ENCODE results near the gene SH3D21. TPM values are rescaled to one million over a fixed set of nuclear protein-coding genes. Genes with fewer than 3 reads are reported as not detected.

Gene SH3D21
- total RNA-seq, 1 donor from 2014 or later = 8.5 TPM

DNA sequence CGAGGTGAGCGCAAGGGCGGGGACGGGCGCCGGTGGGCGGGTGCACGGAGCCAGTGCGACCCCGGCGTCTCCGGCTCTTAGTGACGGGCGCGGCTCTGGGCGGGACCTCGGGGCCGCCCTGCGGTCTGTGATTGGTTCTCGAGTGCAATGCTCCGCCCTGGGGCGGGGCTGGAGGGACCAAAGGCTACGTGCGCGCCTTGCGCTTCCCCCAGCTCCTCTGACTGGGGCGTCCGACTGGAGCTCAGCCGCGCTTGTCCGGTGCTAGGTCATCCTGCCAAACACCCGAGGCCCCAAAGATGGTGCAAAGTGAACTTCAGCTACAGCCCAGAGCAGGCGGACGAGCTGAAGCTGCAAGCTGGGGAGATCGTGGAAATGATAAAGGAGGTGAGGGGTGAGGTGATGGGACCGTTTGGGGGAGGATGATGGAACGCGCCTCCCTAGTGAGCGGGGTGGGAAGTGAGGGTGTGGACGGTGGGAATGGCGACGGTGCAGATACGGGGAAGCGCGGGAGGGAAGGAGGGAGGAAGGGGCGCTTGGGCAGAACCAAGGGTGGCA is 811 bp downstream of the SH3D21 start:
- H3K27ac ChIP-seq = peak overlapping the region; percentile 92
- intact Hi-C loops (cut with DNase I) = no loop called here
- no peaks in the 10 kb centered on the region for H3K27me3 ChIP-seq (ENCODE audit: low read depth)
- H3K36me3 ChIP-seq = peaks cover 26% of the 10 kb centered on the region
- TF ChIP-seq, protein P1, sequence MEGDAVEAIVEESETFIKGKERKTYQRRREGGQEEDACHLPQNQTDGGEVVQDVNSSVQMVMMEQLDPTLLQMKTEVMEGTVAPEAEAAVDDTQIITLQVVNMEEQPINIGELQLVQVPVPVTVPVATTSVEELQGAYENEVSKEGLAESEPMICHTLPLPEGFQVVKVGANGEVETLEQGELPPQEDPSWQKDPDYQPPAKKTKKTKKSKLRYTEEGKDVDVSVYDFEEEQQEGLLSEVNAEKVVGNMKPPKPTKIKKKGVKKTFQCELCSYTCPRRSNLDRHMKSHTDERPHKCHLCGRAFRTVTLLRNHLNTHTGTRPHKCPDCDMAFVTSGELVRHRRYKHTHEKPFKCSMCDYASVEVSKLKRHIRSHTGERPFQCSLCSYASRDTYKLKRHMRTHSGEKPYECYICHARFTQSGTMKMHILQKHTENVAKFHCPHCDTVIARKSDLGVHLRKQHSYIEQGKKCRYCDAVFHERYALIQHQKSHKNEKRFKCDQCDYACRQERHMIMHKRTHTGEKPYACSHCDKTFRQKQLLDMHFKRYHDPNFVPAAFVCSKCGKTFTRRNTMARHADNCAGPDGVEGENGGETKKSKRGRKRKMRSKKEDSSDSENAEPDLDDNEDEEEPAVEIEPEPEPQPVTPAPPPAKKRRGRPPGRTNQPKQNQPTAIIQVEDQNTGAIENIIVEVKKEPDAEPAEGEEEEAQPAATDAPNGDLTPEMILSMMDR (IDR thresholded peaks at IDR 0.05) = no peak
- peak; percentile 93 for DNase-seq
- peak overlapping the region; percentile 96 for H3K4me3 ChIP-seq
- no peaks in the 10 kb centered on the region for H3K9me3 ChIP-seq
- peak; percentile 98 for ATAC-seq
- H3K4me1 ChIP-seq = peaks cover 22% of the 10 kb centered on the region

DNA sequence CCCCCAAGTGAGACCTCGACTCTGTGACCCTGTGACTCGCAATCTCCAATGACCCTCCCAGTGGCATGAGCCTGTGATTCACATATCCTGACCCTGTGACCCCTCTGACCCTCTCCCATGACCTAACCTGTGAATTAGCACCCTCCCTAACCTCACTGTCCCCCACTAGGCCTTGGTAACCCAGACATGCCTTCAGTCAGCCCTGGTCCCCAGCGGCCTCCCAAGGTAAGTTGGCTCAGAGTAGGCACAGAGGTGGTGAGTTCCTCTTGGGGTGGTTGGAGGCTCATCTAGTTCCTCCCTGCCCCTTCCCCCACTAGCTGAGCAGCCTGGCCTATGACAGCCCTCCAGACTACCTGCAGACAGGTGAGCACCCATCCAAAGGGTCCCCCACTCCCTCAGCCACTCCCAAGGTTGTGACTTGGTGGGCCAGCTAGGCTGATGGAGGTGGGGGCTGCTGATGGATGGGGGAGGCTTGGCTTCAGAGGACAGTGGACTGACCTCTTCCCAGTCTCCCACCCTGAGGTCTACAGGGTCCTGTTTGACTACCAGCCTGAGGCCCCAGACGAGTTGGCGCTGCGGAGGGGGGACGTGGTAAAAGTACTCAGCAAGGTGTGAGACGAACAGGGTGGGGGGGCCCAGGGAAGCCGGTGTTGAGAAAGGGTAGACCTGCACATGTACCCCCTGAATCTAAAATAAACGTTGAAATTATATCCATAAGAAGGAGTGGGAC is 1.6 kb downstream of the SH3D21 start:
- ATAC-seq = no peak
- Histone ChIP-seq H3K9me3 (no peaks in the 10 kb centered on the region), H3K4me3 (peak overlapping the region; percentile 96), H3K36me3 (peaks cover 18% of the 10 kb centered on the region), H3K27ac (no peak overlapping the region), H3K27me3 (ENCODE audit: low read depth) (no peaks in the 10 kb centered on the region), H3K4me1 (peaks cover 22% of the 10 kb centered on the region)
- no peak for DNase-seq
- TF ChIP-seq, protein P1 (IDR thresholded peaks at IDR 0.05) = no peak
- intact Hi-C loops (cut with DNase I) = no loop called here

DNA sequence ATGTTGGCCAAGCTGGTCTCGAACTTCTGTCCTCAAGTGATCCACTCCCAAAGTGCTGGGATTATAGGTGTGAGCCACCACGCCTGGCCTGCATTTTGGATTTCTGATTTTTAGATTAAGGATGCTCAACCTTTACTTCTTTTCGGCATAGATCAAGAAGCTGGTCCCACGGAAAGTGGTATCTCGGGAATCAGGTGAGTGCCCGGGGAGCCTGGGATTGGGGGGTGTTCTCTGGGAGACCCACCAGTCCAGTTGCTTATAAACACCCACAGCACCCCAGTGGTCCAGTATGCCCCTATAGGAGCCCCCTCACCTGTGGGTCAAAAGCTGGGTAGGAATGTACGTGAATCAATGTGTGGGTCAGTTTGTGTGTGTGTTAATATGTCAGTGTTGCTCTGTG is 3.2 kb downstream of the SH3D21 start:
- H3K36me3 ChIP-seq = peaks cover 2% of the 10 kb centered on the region
- H3K4me3 ChIP-seq = no peak overlapping the region
- no peaks in the 10 kb centered on the region for H3K9me3 ChIP-seq
- DNase-seq = no peak
- no peak for ATAC-seq
- no peak overlapping the region for H3K27ac ChIP-seq
- H3K27me3 ChIP-seq (ENCODE audit: low read depth) = no peaks in the 10 kb centered on the region
- intact Hi-C loops (cut with DNase I) = no loop called here
- TF ChIP-seq, protein P1 (IDR thresholded peaks at IDR 0.05) = no peak
- peaks cover 22% of the 10 kb centered on the region for H3K4me1 ChIP-seq

DNA sequence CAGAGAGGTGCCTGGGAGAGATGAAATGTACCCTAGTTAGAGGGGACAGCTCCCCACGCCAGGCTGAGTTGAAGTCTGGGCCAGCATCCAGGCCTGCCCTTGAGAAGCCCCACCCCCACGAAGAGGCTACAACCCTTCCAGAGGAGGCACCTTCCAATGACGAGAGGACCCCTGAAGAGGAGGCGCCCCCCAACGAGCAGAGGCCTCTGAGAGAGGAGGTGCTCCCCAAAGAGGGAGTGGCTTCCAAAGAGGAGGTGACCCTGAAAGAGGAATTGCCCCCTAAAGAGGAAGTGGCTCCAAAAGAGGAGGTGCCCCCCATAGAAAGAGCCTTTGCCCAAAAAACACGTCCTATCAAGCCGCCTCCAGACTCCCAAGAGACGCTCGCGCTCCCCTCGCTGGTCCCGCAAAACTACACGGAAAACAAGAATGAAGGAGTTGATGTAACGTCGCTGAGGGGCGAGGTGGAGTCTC is 14.2 kb downstream of the SH3D21 start:
- H3K27me3 ChIP-seq (ENCODE audit: low read depth) = no peaks in the 10 kb centered on the region
- intact Hi-C loops (cut with DNase I) = no loop called here
- H3K4me3 ChIP-seq = peak overlapping the region; percentile 84
- H3K9me3 ChIP-seq = no peaks in the 10 kb centered on the region
- H3K36me3 ChIP-seq = no peaks in the 10 kb centered on the region
- DNase-seq = no peak
- no peak for ATAC-seq
- TF ChIP-seq, protein P1 (IDR thresholded peaks at IDR 0.05) = no peak
- H3K4me1 ChIP-seq = peaks cover 32% of the 10 kb centered on the region
- peak overlapping the region; percentile 86 for H3K27ac ChIP-seq

DNA sequence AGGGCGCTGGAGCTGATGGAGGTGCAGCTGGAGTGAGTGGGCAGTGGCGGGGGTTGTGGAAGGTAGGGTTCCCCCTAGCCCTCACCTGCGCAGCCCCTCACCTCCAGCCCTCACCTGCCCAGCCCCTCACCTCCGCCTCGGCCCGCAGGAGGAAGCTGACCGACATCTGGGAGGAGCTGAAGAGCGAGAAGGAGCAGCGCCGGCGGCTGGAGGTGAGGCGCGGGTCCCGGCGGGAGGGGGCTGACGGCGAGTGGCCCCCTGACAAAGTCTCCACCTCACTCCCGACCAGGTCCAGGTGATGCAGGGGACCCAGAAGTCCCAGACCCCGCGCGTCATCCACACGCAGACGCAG is 14.6 kb downstream of the SH3D21 start:
- ATAC-seq = no peak
- DNase-seq = no peak
- TF ChIP-seq, protein P1 (IDR thresholded peaks at IDR 0.05) = no peak
- Histone ChIP-seq H3K4me1 (peaks cover 32% of the 10 kb centered on the region), H3K27me3 (ENCODE audit: low read depth) (no peaks in the 10 kb centered on the region), H3K9me3 (no peaks in the 10 kb centered on the region), H3K36me3 (no peaks in the 10 kb centered on the region), H3K4me3 (peak overlapping the region; percentile 84), H3K27ac (peak overlapping the region; percentile 86)
- intact Hi-C loops (cut with DNase I) = no loop called here
